ENCODE measurements around the gene CCDC3.

The CCDC3 gene

GRCh38 chr10:12981570-12981969, 19.9 kb downstream of the CCDC3 start:
- no peak overlapping the region for H3K4me3 ChIP-seq (ENCODE audit: low read depth, low read length)
- DNase-seq (ENCODE audit: low read depth): peak; percentile 92
- no peak for TF ChIP-seq CTCF (conservative IDR thresholded peaks at IDR 0.05; ENCODE audit: low read depth, low read length)

GRCh38 chr10:12980713-12981306, 20.7 kb downstream of the CCDC3 start:
- H3K4me3 ChIP-seq (ENCODE audit: low read depth, low read length): no peak overlapping the region
- no peak for TF ChIP-seq CTCF (conservative IDR thresholded peaks at IDR 0.05; ENCODE audit: low read depth, low read length)
- peak; percentile 70 for DNase-seq (ENCODE audit: low read depth)

- peak; percentile 24 for DNase-seq (ENCODE audit: low read depth)
- no peak for TF ChIP-seq CTCF (conservative IDR thresholded peaks at IDR 0.05; ENCODE audit: low read depth, low read length)
- H3K4me3 ChIP-seq (ENCODE audit: low read depth, low read length): peak overlapping the region; percentile 12
Measured at GRCh38 chr10:12980102-12980661, 21.3 kb downstream of the CCDC3 start.

GRCh38 chr10:12978891-12979290, 22.6 kb downstream of the CCDC3 start:
- TF ChIP-seq CTCF (conservative IDR thresholded peaks at IDR 0.05; ENCODE audit: low read depth, low read length): no peak
- DNase-seq (ENCODE audit: low read depth): no peak
- H3K4me3 ChIP-seq (ENCODE audit: low read depth, low read length): no peak overlapping the region

GRCh38 chr10:12975906-12976305, 25.6 kb downstream of the CCDC3 start:
- TF ChIP-seq CTCF (conservative IDR thresholded peaks at IDR 0.05; ENCODE audit: low read depth, low read length): no peak
- DNase-seq (ENCODE audit: low read depth): no peak
- no peak overlapping the region for H3K4me3 ChIP-seq (ENCODE audit: low read depth, low read length)

- peak; percentile 67 for TF ChIP-seq CTCF (conservative IDR thresholded peaks at IDR 0.05; ENCODE audit: low read depth, low read length)
- DNase-seq (ENCODE audit: low read depth): peak; percentile 57
- no peak overlapping the region for H3K4me3 ChIP-seq (ENCODE audit: low read depth, low read length)
Measured at GRCh38 chr10:12975266-12975665, 26.2 kb downstream of the CCDC3 start.
